GM12891 (cell line): Measurements from ENCODE around the gene CDYL2.

Experiments used
- POLR2A ChIP-seq: IDR thresholded peaks from 2 replicates; pipeline ENCODE4 v1.6.1; 2011; ENCODE audit warnings: low read depth, low read length, control low read depth
- POLR2AphosphoS5 ChIP-seq: IDR thresholded peaks from 2 replicates; pipeline ENCODE4 v1.6.1; 2011; ENCODE audit warnings: low read depth, low read length, control low read depth
- POU2F2 ChIP-seq: IDR thresholded peaks from 2 replicates; pipeline ENCODE4 v1.6.1; 2011; ENCODE audit warnings: low read depth, mild to moderate bottlenecking, control low read depth, low read length, moderate library complexity
- SPI1 ChIP-seq: IDR thresholded peaks from 2 replicates; pipeline ENCODE4 v1.6.1; 2011; ENCODE audit warnings: low read depth, low read length, control low read depth
- TAF1 ChIP-seq: IDR thresholded peaks from 2 replicates; pipeline ENCODE4 v1.6.1; 2011; ENCODE audit warnings: low read depth, low read length, control low read depth

DNA sequence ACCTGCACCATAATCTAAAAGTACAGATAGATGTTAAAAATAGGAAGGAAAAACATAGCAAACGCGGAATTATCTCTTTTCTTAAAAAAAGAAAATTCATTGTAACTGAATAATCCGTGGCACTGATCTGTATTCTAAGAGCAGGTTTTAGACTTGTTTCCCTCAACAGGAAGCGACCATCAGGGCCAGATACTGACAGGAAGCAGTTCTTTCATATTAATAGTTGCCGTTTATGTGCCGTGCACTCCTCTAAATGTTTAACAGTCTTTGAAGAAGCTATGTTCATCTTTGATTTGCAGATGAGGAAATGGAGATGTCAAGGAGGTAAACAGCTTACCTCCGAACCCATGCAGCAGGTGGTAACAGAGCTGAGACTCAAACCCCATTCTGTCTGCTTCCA lies 240.0 kb downstream of the CDYL2 start:
- TF ChIP-seq POLR2AphosphoS5 (no peak), POLR2A (no peak), SPI1 (no peak), TAF1 (no peak), POU2F2 (no peak)
